ENCODE results near the gene DNAJC22.
"Not testable (repeated sequence)": the region's sequence is repeated elsewhere in the genome, so short reads cannot be mapped to it uniquely, and the experiment has no call there.

The DNAJC22 gene

GRCh38 chr12:49331380-49332222 is 15.1 kb upstream of the DNAJC22 start:
- in situ Hi-C loops (cut with HindIII; ENCODE audit: low sequenced_read_pairs): no loop called here
- peak; percentile 82 for DNase-seq (ENCODE audit: low read depth, low spot score)

GRCh38 chr12:49332441-49332861 is 14.2 kb upstream of the DNAJC22 start:
- in situ Hi-C loops (cut with HindIII; ENCODE audit: low sequenced_read_pairs): no loop called here
- no peak for TF ChIP-seq CTCF (IDR thresholded peaks at IDR 0.05; ENCODE audit: low read depth, low read length)
- DNase-seq (ENCODE audit: low read depth, low spot score): no peak
- no peak overlapping the region for H3K4me3 ChIP-seq (ENCODE audit: low read depth, low read length)

More at GRCh38 chr12:49331380-49332222, 15.1 kb upstream of the DNAJC22 start:
- no peak overlapping the region for H3K4me3 ChIP-seq (ENCODE audit: low read depth, low read length)
- TF ChIP-seq CTCF (IDR thresholded peaks at IDR 0.05; ENCODE audit: low read depth, low read length): peak; percentile 93

GRCh38 chr12:49332891-49333371 is 13.8 kb upstream of the DNAJC22 start:
- DNase-seq (ENCODE audit: low read depth, low spot score): no peak
- no peak overlapping the region for H3K4me3 ChIP-seq (ENCODE audit: low read depth, low read length)
- no peak for TF ChIP-seq CTCF (IDR thresholded peaks at IDR 0.05; ENCODE audit: low read depth, low read length)
- in situ Hi-C loops (cut with HindIII; ENCODE audit: low sequenced_read_pairs): no loop called here

- H3K4me3 ChIP-seq (ENCODE audit: low read depth, low read length); in situ Hi-C loops (cut with HindIII; ENCODE audit: low sequenced_read_pairs); DNase-seq (ENCODE audit: low read depth, low spot score): not testable (repeated sequence)
These were observed 12.9 kb upstream of the DNAJC22 start for GRCh38 chr12:49333778-49334177.

- no peak for DNase-seq (ENCODE audit: low read depth, low spot score)
- H3K4me3 ChIP-seq (ENCODE audit: low read depth, low read length): no peak overlapping the region
- no peak for TF ChIP-seq CTCF (IDR thresholded peaks at IDR 0.05; ENCODE audit: low read depth, low read length)
- in situ Hi-C loops (cut with HindIII; ENCODE audit: low sequenced_read_pairs): no loop called here
These were observed 12.5 kb upstream of the DNAJC22 start for GRCh38 chr12:49334226-49334625.

- TF ChIP-seq CTCF (IDR thresholded peaks at IDR 0.05; ENCODE audit: low read depth, low read length): no peak
- no peak overlapping the region for H3K4me3 ChIP-seq (ENCODE audit: low read depth, low read length)
- no peak for DNase-seq (ENCODE audit: low read depth, low spot score)
- in situ Hi-C loops (cut with HindIII; ENCODE audit: low sequenced_read_pairs): no loop called here
These were observed 12.0 kb upstream of the DNAJC22 start for GRCh38 chr12:49334681-49335080.
